HEK293 (cell line): ENCODE measurements around the gene HHAT.

ENCODE experiments used
- MYNN ChIP-seq: fragments of 450-650 bp; formaldehyde crosslinking; IDR thresholded peaks from 2 replicates; pipeline ENCODE4 v1.5.1; 2016; ENCODE audit warnings: missing biosample characterization, missing genetic modification characterization, borderline replicate concordance
- OSR2 ChIP-seq: fragments of 450-650 bp; formaldehyde crosslinking; IDR thresholded peaks from 2 replicates; pipeline ENCODE4 v1.5.1; 2016; ENCODE audit warnings: missing biosample characterization, missing genetic modification characterization
- ZBTB49 ChIP-seq: fragments of 450-650 bp; formaldehyde crosslinking; IDR thresholded peaks from 2 replicates; pipeline ENCODE4 v1.5.1; 2016; ENCODE audit warnings: missing biosample characterization, missing genetic modification characterization, low read depth
- ZNF121 ChIP-seq: fragments of 450-650 bp; formaldehyde crosslinking; IDR thresholded peaks from 2 replicates; pipeline ENCODE4 v1.5.1; 2016; ENCODE audit warnings: missing biosample characterization, missing genetic modification characterization
- ZNF274 ChIP-seq, 2 experiments: fragments of 200-500 bp in 1 of 2; fragments of 450-650 bp in 1 of 2; sonication (Bioruptor generic) in 1 of 2; formaldehyde crosslinking in 1 of 2; IDR thresholded peaks; 2 replicates each; pipeline versions ENCODE4 v1.5.1 to v1.6.1; 2014 to 2016; ENCODE audit warnings: borderline replicate concordance in 1 of 2, inconsistent platforms in 1 of 2, low read length in 1 of 2, missing biosample characterization in 1 of 2, missing genetic modification characterization in 1 of 2
- ZNF501 ChIP-seq: fragments of 450-650 bp; formaldehyde crosslinking; IDR thresholded peaks from 2 replicates; pipeline ENCODE4 v1.5.1; 2016; ENCODE audit warnings: missing biosample characterization, missing genetic modification characterization
- ZNF518A ChIP-seq: fragments of 450-650 bp; formaldehyde crosslinking; conservative IDR thresholded peaks from 2 replicates; pipeline ENCODE4 v1.5.1; 2016; ENCODE audit warnings: low read depth, missing biosample characterization, missing genetic modification characterization
- ZNF558 ChIP-seq: fragments of 450-650 bp; formaldehyde crosslinking; IDR thresholded peaks from 2 replicates; pipeline ENCODE4 v1.5.1; 2016; ENCODE audit warnings: missing biosample characterization, missing genetic modification characterization
- ZNF626 ChIP-seq: fragments of 450-650 bp; sonication (Bioruptor Pico); formaldehyde crosslinking; IDR thresholded peaks from 2 replicates; pipeline ENCODE4 v1.5.1; 2018; ENCODE audit warnings: missing biosample characterization, missing genetic modification characterization, inconsistent platforms
- ZNF639 ChIP-seq: fragments of 450-650 bp; formaldehyde crosslinking; IDR thresholded peaks from 2 replicates; pipeline ENCODE4 v1.5.1; 2016; ENCODE audit warnings: missing biosample characterization, missing genetic modification characterization
- ZNF664 ChIP-seq: fragments of 450-650 bp; formaldehyde crosslinking; IDR thresholded peaks from 2 replicates; pipeline ENCODE4 v1.5.1; 2016; ENCODE audit warnings: missing biosample characterization, missing genetic modification characterization
- ZNF776 ChIP-seq: fragments of 450-650 bp; formaldehyde crosslinking; IDR thresholded peaks from 2 replicates; pipeline ENCODE4 v1.5.0; 2017; ENCODE audit warnings: missing biosample characterization, missing genetic modification characterization, borderline replicate concordance
- TF ChIP-seq, protein P1 (sequence below): fragments of 450-650 bp; formaldehyde crosslinking; conservative IDR thresholded peaks from 2 replicates; pipeline ENCODE4 v1.5.1; 2016; ENCODE audit warnings: low read depth, missing biosample characterization, missing genetic modification characterization

The HHAT gene

GRCh38 chr1:210373878-210374599 is 45.3 kb downstream of the HHAT start (continued):
- 0 out of 2 replicates have a peak, but pooled peaks have one; percentile 37 for TF ChIP-seq ZNF639 (tag by site-specific recombination)
- TF ChIP-seq ZNF274 (IDR thresholded peaks at IDR 0.05; ENCODE audit: low read length), result no peak
- no peak for TF ChIP-seq ZNF274 (tag by site-specific recombination; IDR thresholded peaks at IDR 0.05; ENCODE audit: borderline replicate concordance)
- 0 out of 2 replicates have a peak, but pooled peaks have one; percentile 14 for TF ChIP-seq ZNF558 (tag by site-specific recombination)
- TF ChIP-seq ZNF626 (tag by site-specific recombination), result no peak
- TF ChIP-seq ZBTB49 (tag by site-specific recombination), result no peak
- peak; percentile 28; the same call in 1 of the 2 replicates for TF ChIP-seq OSR2 (tag by site-specific recombination)
- peak; percentile 29; the same call in 1 of the 2 replicates for TF ChIP-seq ZNF664 (tag by site-specific recombination)
- TF ChIP-seq ZNF501 (tag by site-specific recombination), result peak; percentile 62; the same call in 1 of the 2 replicates
- TF ChIP-seq, protein P1, sequence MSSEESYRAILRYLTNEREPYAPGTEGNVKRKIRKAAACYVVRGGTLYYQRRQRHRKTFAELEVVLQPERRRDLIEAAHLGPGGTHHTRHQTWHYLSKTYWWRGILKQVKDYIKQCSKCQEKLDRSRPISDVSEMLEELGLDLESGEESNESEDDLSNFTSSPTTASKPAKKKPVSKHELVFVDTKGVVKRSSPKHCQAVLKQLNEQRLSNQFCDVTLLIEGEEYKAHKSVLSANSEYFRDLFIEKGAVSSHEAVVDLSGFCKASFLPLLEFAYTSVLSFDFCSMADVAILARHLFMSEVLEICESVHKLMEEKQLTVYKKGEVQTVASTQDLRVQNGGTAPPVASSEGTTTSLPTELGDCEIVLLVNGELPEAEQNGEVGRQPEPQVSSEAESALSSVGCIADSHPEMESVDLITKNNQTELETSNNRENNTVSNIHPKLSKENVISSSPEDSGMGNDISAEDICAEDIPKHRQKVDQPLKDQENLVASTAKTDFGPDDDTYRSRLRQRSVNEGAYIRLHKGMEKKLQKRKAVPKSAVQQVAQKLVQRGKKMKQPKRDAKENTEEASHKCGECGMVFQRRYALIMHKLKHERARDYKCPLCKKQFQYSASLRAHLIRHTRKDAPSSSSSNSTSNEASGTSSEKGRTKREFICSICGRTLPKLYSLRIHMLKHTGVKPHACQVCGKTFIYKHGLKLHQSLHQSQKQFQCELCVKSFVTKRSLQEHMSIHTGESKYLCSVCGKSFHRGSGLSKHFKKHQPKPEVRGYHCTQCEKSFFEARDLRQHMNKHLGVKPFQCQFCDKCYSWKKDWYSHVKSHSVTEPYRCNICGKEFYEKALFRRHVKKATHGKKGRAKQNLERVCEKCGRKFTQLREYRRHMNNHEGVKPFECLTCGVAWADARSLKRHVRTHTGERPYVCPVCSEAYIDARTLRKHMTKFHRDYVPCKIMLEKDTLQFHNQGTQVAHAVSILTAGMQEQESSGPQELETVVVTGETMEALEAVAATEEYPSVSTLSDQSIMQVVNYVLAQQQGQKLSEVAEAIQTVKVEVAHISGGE (tag by site-specific recombination), result no peak
- TF ChIP-seq ZNF121 (tag by site-specific recombination), result no peak
- TF ChIP-seq ZNF518A (tag by site-specific recombination), result peak; percentile 32; the same call in 1 of the 2 replicates
- no peak for TF ChIP-seq ZNF776 (tag by site-specific recombination)
- TF ChIP-seq MYNN (tag by site-specific recombination), result peak; percentile 87
